WTC11 (cell line): Measurements from ENCODE around the gene ADARB2. TPM values are rescaled to one million over a fixed set of nuclear protein-coding genes. Genes with fewer than 3 reads are reported as not detected.

Source experiments
- ATAC-seq: fragments of 200-7000 bp; cut with Tn5 transposase; 2 replicates; pipeline ENCODE4 v1.10.0; 2021; ENCODE audit warnings: mild to moderate bottlenecking, moderate library complexity
- CTCF ChIA-PET: fragments of 300-600 bp; sonication (Branson Sonifier 250); formaldehyde crosslinking; loops from one replicate; lab custom pipeline; 2021; ENCODE audit warnings: antibody characterized with exemption; lab: Charles Lee
- POLR2A ChIA-PET: fragments of 350-600 bp; sonication (Branson Sonifier 250); formaldehyde crosslinking; loops from one replicate; lab custom pipeline; 2021; ENCODE audit warnings: antibody characterized with exemption; lab: Charles Lee
- DNase-seq: peaks from one replicate; pipeline ENCODE4 v3.0.0; 2021; ENCODE audit warnings: low spot score
- H3K27ac Mint-ChIP-seq: 2 replicates; pipeline ENCODE4 v1.8.0; 2021; ENCODE audit warnings: mixed read lengths
- H3K27me3 Mint-ChIP-seq: 2 replicates; pipeline ENCODE4 v1.8.0; 2021; ENCODE audit warnings: low read depth, mild to moderate bottlenecking, moderate library complexity, mixed read lengths
- H3K36me3 Mint-ChIP-seq: 2 replicates; pipeline ENCODE4 v1.8.0; 2021; ENCODE audit warnings: mixed read lengths
- H3K4me1 Mint-ChIP-seq: 2 replicates; pipeline ENCODE4 v1.8.0; 2022; ENCODE audit warnings: mixed read lengths
- H3K4me3 Mint-ChIP-seq: 2 replicates; pipeline ENCODE4 v1.8.0; 2021; ENCODE audit warnings: mild to moderate bottlenecking, moderate library complexity, mixed read lengths
- H3K9me3 Mint-ChIP-seq: 2 replicates; pipeline ENCODE4 v1.8.0; 2021; ENCODE audit warnings: mixed read lengths
- ETV6 ChIP-seq: sonication (generic); formaldehyde crosslinking; IDR thresholded peaks from 2 replicates; pipeline ENCODE4 v1.8.1; 2022; ENCODE audit warnings: mild to moderate bottlenecking, missing genetic modification reagents
- HMGA2 ChIP-seq: fragments of 250-450 bp; sonication (Bioruptor Pico); IDR thresholded peaks from 2 replicates; pipeline ENCODE4 v1.4.0; 2021; ENCODE audit warnings: mild to moderate bottlenecking, moderate library complexity
- JUN ChIP-seq: sonication (generic); formaldehyde crosslinking; IDR thresholded peaks from 2 replicates; pipeline ENCODE4 v1.8.0; 2023; ENCODE audit warnings: mild to moderate bottlenecking, missing genetic modification reagents
- MXD4 ChIP-seq: fragments of 250-450 bp; sonication (Bioruptor Pico); IDR thresholded peaks from 2 replicates; pipeline ENCODE4 v1.8.0; 2021; ENCODE audit warnings: mild to moderate bottlenecking, moderate library complexity, borderline replicate concordance
- RORB ChIP-seq: fragments of 250-450 bp; sonication (Bioruptor Pico); IDR thresholded peaks from 2 replicates; pipeline ENCODE4 v1.9.0; 2021; ENCODE audit warnings: mild to moderate bottlenecking
- TEAD4 ChIP-seq: sonication (generic); formaldehyde crosslinking; IDR thresholded peaks from 2 replicates; pipeline ENCODE4 v1.8.0; 2022; ENCODE audit warnings: mild to moderate bottlenecking, missing genetic modification reagents
- ZNF232 ChIP-seq: sonication (generic); formaldehyde crosslinking; IDR thresholded peaks from 2 replicates; pipeline ENCODE4 v1.8.0; 2022; ENCODE audit warnings: mild to moderate bottlenecking, missing genetic modification reagents
- ZNF396 ChIP-seq: fragments of 250-450 bp; sonication (Bioruptor Pico); IDR thresholded peaks from 2 replicates; pipeline ENCODE4 v1.8.0; 2021; ENCODE audit warnings: mild to moderate bottlenecking, moderate library complexity, borderline replicate concordance
- ZNF416 ChIP-seq: fragments of 250-450 bp; sonication (Bioruptor Pico); IDR thresholded peaks from 2 replicates; pipeline ENCODE4 v1.9.0; 2021; ENCODE audit warnings: mild to moderate bottlenecking, inconsistent platforms
- ZNF671 ChIP-seq: fragments of 250-450 bp; sonication (Bioruptor Pico); IDR thresholded peaks from 2 replicates; pipeline ENCODE4 v1.8.0; 2021; ENCODE audit warnings: mild to moderate bottlenecking
- total RNA-seq: library from RNA; stranded (reverse); gene quantifications from 3 replicates; pipeline ENCODE4 v1.2.3, GENCODE V29; 2021
- TF ChIP-seq, protein P1 (sequence below): sonication (generic); formaldehyde crosslinking; conservative IDR thresholded peaks from 2 replicates; pipeline ENCODE4 v1.8.1; 2023; ENCODE audit warnings: mild to moderate bottlenecking, low read depth, missing genetic modification reagents, moderate library complexity
- TF ChIP-seq, protein P2 (sequence below): sonication (generic); formaldehyde crosslinking; IDR thresholded peaks from 2 replicates; pipeline ENCODE4 v1.8.1; 2022; ENCODE audit warnings: low read depth, missing genetic modification reagents, borderline replicate concordance
- TF ChIP-seq, protein P3 (sequence below): sonication (generic); formaldehyde crosslinking; IDR thresholded peaks from 2 replicates; pipeline ENCODE4 v1.8.0; 2023; ENCODE audit warnings: missing genetic modification reagents, mild to moderate bottlenecking, borderline replicate concordance
- TF ChIP-seq, protein P4 (sequence below): fragments of 250-450 bp; sonication (Bioruptor Pico); IDR thresholded peaks from 2 replicates; pipeline ENCODE4 v1.9.0; 2021; ENCODE audit warnings: moderate library complexity, mild to moderate bottlenecking, inconsistent platforms, borderline replicate concordance
- TF ChIP-seq, protein P5 (sequence below): sonication (generic); formaldehyde crosslinking; IDR thresholded peaks from 2 replicates; pipeline ENCODE4 v1.8.0; 2023; ENCODE audit warnings: mild to moderate bottlenecking, missing genetic modification reagents
- TF ChIP-seq, protein P6 (sequence below): sonication (generic); formaldehyde crosslinking; IDR thresholded peaks from 2 replicates; pipeline ENCODE4 v1.8.0; 2022; ENCODE audit warnings: mild to moderate bottlenecking, missing genetic modification reagents
- TF ChIP-seq, protein P7 (sequence below): sonication (generic); formaldehyde crosslinking; IDR thresholded peaks from 2 replicates; pipeline ENCODE4 v1.8.1; 2023; ENCODE audit warnings: mild to moderate bottlenecking, moderate library complexity, missing genetic modification reagents

The ADARB2 gene
- total RNA-seq, 1 experiment from 2014 or later: 3.7 TPM

DNA sequence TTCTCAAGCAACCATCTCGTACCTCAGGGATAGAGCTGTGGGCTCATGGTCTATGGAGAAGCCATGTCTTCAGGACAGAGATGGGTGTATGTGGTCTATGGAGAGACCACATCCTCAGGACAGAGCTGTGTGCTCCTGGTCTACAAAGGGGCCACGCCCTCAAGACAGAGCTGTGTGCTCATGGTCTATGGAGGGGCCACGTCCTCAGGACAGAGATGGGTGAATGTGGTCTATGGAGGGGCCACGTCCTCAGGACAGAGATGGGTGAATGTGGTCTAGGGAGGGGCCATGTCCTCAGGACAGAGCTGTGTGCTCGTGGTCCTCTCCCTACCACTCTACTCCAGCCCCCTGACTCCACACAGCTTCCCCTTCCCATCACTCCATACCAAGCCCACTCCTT lies 563.3 kb downstream of the ADARB2 start (continued):
- TF ChIP-seq, protein P1, sequence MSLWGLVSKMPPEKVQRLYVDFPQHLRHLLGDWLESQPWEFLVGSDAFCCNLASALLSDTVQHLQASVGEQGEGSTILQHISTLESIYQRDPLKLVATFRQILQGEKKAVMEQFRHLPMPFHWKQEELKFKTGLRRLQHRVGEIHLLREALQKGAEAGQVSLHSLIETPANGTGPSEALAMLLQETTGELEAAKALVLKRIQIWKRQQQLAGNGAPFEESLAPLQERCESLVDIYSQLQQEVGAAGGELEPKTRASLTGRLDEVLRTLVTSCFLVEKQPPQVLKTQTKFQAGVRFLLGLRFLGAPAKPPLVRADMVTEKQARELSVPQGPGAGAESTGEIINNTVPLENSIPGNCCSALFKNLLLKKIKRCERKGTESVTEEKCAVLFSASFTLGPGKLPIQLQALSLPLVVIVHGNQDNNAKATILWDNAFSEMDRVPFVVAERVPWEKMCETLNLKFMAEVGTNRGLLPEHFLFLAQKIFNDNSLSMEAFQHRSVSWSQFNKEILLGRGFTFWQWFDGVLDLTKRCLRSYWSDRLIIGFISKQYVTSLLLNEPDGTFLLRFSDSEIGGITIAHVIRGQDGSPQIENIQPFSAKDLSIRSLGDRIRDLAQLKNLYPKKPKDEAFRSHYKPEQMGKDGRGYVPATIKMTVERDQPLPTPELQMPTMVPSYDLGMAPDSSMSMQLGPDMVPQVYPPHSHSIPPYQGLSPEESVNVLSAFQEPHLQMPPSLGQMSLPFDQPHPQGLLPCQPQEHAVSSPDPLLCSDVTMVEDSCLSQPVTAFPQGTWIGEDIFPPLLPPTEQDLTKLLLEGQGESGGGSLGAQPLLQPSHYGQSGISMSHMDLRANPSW (CRISPR knock-in tag): no peak
- no peak for TF ChIP-seq ZNF396
- TF ChIP-seq, protein P2, sequence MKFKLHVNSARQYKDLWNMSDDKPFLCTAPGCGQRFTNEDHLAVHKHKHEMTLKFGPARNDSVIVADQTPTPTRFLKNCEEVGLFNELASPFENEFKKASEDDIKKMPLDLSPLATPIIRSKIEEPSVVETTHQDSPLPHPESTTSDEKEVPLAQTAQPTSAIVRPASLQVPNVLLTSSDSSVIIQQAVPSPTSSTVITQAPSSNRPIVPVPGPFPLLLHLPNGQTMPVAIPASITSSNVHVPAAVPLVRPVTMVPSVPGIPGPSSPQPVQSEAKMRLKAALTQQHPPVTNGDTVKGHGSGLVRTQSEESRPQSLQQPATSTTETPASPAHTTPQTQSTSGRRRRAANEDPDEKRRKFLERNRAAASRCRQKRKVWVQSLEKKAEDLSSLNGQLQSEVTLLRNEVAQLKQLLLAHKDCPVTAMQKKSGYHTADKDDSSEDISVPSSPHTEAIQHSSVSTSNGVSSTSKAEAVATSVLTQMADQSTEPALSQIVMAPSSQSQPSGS (CRISPR knock-in tag): no peak
- TF ChIP-seq, protein P3, sequence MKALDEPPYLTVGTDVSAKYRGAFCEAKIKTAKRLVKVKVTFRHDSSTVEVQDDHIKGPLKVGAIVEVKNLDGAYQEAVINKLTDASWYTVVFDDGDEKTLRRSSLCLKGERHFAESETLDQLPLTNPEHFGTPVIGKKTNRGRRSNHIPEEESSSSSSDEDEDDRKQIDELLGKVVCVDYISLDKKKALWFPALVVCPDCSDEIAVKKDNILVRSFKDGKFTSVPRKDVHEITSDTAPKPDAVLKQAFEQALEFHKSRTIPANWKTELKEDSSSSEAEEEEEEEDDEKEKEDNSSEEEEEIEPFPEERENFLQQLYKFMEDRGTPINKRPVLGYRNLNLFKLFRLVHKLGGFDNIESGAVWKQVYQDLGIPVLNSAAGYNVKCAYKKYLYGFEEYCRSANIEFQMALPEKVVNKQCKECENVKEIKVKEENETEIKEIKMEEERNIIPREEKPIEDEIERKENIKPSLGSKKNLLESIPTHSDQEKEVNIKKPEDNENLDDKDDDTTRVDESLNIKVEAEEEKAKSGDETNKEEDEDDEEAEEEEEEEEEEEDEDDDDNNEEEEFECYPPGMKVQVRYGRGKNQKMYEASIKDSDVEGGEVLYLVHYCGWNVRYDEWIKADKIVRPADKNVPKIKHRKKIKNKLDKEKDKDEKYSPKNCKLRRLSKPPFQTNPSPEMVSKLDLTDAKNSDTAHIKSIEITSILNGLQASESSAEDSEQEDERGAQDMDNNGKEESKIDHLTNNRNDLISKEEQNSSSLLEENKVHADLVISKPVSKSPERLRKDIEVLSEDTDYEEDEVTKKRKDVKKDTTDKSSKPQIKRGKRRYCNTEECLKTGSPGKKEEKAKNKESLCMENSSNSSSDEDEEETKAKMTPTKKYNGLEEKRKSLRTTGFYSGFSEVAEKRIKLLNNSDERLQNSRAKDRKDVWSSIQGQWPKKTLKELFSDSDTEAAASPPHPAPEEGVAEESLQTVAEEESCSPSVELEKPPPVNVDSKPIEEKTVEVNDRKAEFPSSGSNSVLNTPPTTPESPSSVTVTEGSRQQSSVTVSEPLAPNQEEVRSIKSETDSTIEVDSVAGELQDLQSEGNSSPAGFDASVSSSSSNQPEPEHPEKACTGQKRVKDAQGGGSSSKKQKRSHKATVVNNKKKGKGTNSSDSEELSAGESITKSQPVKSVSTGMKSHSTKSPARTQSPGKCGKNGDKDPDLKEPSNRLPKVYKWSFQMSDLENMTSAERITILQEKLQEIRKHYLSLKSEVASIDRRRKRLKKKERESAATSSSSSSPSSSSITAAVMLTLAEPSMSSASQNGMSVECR: no peak

DNA sequence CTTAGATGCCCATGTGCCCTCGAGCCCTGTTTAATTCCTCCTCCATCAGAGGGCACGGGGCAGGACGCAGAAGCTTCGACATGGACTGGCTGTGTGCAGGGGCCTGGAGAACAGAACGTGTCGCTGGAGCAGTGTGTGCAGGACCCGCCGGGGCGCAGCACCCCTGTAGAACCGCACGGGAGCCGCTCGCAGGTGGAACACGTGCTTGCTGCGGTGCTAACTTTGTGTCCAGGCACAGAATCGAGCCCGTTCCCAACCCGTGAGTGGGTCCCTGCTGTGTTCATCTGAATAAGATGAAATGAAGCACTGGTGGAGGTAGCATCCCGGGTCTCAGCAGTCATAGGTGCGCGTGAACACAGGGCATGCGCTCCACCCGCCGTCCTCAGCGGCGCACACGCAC lies 564.2 kb downstream of the ADARB2 start:
- ChIA-PET CTCF (interaction anchor here (1.2 to 1.7 kb wide), 3 partner anchors 8 to 196 kb away, joined by 5 to 9 read pairs (median 5); no protein-coding TSS in a partner anchor), POLR2A (interaction anchor here (0.5 kb wide), 1 partner anchor 81 kb away, joined by 6 read pairs; no protein-coding TSS in a partner anchor)
- no peak for ATAC-seq
- peak; percentile 8 for DNase-seq
- TF ChIP-seq MXD4 (CRISPR knock-in tag) (no peak), ZNF232 (CRISPR knock-in tag) (no peak), RORB (CRISPR knock-in tag) (no peak), ZNF416 (CRISPR knock-in tag) (no peak), ZNF671 (CRISPR knock-in tag) (no peak), JUN (no peak)
- Mint-ChIP-seq H3K4me1 (no peaks in the 10 kb centered on the region; the same call in 1 of the 2 replicates), H3K27ac (no peak overlapping the region), H3K36me3 (no peaks in the 10 kb centered on the region), H3K9me3 (no peaks in the 10 kb centered on the region), H3K4me3 (no peak overlapping the region), H3K27me3 (no peaks in the 10 kb centered on the region; the same call in 1 of the 2 replicates)

DNA sequence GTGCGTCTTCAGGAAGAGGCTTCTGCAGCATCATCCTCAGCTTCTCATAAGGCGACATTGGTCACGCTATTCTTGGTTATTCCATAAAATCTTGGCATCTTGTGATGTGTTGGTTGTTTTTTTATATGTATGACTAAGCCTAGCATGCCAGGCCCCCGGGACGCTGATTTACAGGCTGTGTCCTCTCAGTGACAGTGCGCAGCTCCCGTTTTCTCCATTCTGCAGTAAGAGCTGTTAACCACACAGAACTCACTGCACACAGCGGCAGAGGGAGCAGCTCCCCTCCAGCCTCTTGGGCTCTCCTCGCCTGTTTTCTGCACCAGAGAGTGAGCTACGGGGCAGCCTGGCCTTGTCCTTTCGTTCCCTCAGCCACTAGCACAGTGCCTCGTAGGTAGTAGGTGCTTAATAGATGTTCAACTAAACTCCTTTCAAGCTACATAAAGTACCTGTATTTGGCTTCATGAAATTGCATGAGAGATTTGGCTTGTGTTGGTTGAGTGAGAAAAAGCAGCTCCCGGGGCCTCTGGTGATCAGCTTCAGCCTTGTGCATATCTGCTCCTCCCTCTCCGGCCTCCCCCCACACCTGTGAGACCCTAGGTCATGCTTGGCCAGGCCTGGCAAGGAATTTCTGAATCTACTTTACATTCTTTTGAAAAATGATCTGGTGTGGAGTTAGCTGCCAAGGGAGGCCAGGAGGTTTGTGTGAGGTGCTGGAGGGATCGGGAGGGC lies 564.9 kb downstream of the ADARB2 start:
- H3K27me3 Mint-ChIP-seq: no peaks in the 10 kb centered on the region; the same call in 1 of the 2 replicates
- ChIA-PET POLR2A (interaction anchor here (0.5 kb wide), 1 partner anchor 80 kb away, joined by 6 read pairs; no protein-coding TSS in a partner anchor), CTCF (interaction anchor here (1.2 to 1.7 kb wide), 4 partner anchors 9 to 197 kb away, joined by 4 to 9 read pairs (median 5); no protein-coding TSS in a partner anchor)
- ATAC-seq (no peak), DNase-seq (no peak)
- H3K36me3 Mint-ChIP-seq: no peaks in the 10 kb centered on the region
- no peaks in the 10 kb centered on the region; the same call in 1 of the 2 replicates for H3K4me1 Mint-ChIP-seq
- no peak overlapping the region for H3K27ac Mint-ChIP-seq
- no peak overlapping the region for H3K4me3 Mint-ChIP-seq
- H3K9me3 Mint-ChIP-seq: no peaks in the 10 kb centered on the region
- TF ChIP-seq, protein P4, sequence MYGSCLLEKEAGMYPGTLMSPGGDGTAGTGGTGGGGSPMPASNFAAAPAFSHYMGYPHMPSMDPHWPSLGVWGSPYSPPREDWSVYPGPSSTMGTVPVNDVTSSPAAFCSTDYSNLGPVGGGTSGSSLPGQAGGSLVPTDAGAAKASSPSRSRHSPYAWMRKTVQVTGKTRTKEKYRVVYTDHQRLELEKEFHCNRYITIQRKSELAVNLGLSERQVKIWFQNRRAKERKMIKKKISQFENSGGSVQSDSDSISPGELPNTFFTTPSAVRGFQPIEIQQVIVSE (CRISPR knock-in tag): no peak
- TF ChIP-seq ZNF232 (CRISPR knock-in tag) (no peak), ETV6 (CRISPR knock-in tag) (no peak), HMGA2 (no peak), TEAD4 (no peak), ZNF671 (CRISPR knock-in tag) (no peak)
- TF ChIP-seq, protein P5, sequence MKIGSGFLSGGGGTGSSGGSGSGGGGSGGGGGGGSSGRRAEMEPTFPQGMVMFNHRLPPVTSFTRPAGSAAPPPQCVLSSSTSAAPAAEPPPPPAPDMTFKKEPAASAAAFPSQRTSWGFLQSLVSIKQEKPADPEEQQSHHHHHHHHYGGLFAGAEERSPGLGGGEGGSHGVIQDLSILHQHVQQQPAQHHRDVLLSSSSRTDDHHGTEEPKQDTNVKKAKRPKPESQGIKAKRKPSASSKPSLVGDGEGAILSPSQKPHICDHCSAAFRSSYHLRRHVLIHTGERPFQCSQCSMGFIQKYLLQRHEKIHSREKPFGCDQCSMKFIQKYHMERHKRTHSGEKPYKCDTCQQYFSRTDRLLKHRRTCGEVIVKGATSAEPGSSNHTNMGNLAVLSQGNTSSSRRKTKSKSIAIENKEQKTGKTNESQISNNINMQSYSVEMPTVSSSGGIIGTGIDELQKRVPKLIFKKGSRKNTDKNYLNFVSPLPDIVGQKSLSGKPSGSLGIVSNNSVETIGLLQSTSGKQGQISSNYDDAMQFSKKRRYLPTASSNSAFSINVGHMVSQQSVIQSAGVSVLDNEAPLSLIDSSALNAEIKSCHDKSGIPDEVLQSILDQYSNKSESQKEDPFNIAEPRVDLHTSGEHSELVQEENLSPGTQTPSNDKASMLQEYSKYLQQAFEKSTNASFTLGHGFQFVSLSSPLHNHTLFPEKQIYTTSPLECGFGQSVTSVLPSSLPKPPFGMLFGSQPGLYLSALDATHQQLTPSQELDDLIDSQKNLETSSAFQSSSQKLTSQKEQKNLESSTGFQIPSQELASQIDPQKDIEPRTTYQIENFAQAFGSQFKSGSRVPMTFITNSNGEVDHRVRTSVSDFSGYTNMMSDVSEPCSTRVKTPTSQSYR (CRISPR knock-in tag): no peak
- TF ChIP-seq, protein P6, sequence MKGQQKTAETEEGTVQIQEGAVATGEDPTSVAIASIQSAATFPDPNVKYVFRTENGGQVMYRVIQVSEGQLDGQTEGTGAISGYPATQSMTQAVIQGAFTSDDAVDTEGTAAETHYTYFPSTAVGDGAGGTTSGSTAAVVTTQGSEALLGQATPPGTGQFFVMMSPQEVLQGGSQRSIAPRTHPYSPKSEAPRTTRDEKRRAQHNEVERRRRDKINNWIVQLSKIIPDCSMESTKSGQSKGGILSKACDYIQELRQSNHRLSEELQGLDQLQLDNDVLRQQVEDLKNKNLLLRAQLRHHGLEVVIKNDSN (CRISPR knock-in tag): no peak
- TF ChIP-seq, protein P7, sequence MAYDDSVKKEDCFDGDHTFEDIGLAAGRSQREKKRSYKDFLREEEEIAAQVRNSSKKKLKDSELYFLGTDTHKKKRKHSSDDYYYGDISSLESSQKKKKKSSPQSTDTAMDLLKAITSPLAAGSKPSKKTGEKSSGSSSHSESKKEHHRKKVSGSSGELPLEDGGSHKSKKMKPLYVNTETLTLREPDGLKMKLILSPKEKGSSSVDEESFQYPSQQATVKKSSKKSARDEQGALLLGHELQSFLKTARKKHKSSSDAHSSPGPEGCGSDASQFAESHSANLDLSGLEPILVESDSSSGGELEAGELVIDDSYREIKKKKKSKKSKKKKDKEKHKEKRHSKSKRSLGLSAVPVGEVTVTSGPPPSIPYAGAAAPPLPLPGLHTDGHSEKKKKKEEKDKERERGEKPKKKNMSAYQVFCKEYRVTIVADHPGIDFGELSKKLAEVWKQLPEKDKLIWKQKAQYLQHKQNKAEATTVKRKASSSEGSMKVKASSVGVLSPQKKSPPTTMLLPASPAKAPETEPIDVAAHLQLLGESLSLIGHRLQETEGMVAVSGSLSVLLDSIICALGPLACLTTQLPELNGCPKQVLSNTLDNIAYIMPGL (CRISPR knock-in tag): no peak
